GM18498 (cell line): ENCODE results near the gene SST.
"Not testable (repeated sequence)": the region's sequence is repeated elsewhere in the genome, so short reads cannot be mapped to it uniquely, and the experiment has no call there.

Experiments
- ATAC-seq: cut with Tn5 transposase; IDR thresholded peaks from one replicate; pipeline ENCODE4 v1.9.1; 2021; ENCODE audit warnings: mild to moderate bottlenecking, moderate library complexity; ENCODE audit not compliant: unreplicated experiment

Gene SST

GRCh38 chr3:187684880-187685279 lies 14.7 kb upstream of the SST start:
- ATAC-seq: no peak

DNA sequence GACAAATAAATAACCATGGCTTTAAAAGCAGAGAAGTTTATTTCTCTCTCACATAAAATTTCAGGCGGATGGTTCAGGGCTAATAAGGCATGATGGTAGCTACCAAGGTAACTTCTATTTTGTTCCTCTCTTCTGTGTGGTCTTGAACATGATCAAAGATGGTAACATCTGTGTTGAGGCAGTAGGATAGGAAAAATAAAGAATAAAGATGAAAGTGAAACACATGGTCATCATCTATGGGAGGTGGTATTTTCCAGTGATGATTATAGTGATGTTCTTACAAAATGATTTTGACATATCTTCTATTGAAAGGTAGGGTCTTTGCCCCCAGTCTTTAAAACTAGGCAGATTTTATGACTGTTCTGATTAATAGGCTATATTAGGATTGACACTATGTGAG lies 14.2 kb upstream of the SST start:
- ATAC-seq: no peak

DNA sequence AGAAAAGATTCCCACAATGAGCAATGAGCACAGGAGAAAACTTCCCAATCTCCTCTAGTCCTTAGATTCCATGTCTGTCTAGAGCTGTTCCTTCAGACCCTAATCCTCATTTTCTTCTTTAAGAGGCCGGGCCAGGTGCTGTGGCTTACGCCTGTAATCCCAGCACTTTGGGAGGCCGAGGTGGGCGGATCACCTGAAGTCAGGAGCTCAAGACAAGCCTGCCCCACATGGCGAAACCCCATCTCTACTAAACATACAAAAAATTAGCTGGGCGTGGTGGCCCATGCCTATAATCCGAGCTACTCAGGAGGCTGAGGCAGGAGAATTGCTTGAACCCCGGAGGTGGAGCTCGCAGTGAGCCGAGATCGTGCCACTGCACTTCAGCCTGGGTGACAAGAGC lies 11.6 kb upstream of the SST start:
- ATAC-seq: not testable (repeated sequence)

- ATAC-seq: peak; percentile 83
These were observed 9.6 kb upstream of the SST start for GRCh38 chr3:187679638-187680396.

- no peak for ATAC-seq
These were observed 8.6 kb upstream of the SST start for GRCh38 chr3:187678726-187679268.

DNA sequence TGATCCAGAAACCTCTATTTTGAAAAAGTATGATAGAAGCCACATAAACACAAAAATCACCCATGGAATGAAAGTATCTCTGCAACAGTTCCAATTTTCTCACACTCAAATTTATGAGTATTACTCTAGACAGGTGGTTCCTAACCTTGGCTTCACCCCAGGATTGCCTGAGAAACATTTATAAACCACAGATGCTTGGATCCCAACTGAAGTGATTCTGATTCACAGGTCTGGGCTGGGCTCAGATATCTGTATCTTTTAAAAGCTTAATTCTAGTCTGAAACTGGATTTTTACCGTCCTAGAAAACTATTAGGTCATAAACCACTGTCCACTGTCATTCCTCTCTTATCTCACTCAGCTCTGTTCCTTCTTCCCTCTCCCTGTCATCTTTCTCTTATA lies 7.4 kb upstream of the SST start:
- ATAC-seq: no peak

GRCh38 chr3:187673012-187673411 lies 2.8 kb upstream of the SST start:
- ATAC-seq: no peak

GRCh38 chr3:187667526-187667925 lies 2.7 kb downstream of the SST start:
- no peak for ATAC-seq

DNA sequence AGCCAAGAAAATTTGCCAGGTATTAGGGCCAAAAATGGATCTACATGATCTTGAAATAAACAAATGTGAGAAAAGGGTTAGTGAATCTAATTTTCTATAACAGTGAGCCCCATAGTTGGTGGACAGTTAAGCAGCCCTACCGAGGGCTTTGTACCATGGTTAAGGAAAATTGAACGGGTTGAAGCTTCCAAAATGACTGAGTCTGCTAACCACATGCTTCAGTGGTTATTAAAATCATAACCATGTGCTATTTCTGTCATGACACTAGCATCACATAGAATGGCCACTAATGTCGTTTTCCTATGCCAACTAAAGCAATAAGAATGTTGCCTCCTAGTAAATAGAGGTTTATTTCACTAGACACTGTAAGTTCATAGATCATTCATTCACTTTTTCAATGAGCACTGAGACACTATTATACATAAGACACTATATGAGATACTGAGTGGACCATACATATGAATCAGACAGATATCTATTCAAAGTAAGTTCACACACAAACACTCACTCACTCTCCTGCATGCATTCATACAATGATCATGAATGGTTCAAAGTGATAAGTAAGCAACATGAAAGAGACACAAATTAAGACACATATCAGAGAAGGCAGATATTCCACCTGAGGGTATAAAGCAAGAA lies 4.3 kb downstream of the SST start:
- ATAC-seq: no peak

DNA sequence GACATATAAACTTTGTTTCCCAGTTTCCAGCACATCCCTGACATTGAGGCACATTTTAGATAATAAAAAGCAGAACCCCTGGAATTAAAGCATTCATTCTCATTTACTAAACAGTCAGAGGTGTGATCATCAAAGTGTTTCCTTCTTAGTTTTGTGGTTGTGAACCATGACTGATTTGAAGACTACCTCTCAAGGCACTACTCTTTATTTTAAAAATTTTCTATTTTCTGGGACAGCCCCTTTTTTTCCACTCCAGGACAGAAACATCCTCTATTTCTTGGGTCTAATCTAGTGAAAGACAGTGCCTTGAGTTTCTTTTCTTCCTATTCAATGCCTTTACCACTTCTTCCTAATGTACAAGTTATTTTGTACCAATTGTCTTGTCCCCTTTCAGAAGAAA lies 5.2 kb downstream of the SST start:
- ATAC-seq: no peak

- ATAC-seq: no peak
These were observed 7.3 kb downstream of the SST start for GRCh38 chr3:187662848-187663409.

GRCh38 chr3:187661267-187661666 lies 8.9 kb downstream of the SST start:
- no peak for ATAC-seq

GRCh38 chr3:187651282-187651681 lies 18.9 kb downstream of the SST start:
- ATAC-seq: no peak

DNA sequence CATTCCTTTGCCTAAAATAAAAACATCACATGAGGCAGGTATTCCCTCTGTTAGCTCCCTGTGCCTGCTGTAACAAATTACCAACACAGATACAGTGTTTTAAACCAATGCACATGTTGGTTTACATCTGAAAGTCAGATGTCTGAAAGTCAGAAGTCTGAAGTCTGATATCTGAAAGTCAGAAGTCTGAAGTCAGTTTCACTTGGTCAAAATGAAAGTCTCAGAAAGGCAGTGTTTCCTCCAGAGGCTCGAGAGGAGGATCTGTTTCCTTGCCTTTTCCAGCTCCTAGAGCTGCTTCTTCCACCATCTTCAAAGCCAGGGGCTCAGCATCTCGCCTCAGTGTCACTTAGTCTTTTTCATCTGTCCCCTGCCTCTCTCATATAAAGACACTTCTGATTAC lies 22.0 kb downstream of the SST start:
- peak; percentile 96 for ATAC-seq

- ATAC-seq: no peak
These were observed 23.1 kb downstream of the SST start for GRCh38 chr3:187646906-187647660.

DNA sequence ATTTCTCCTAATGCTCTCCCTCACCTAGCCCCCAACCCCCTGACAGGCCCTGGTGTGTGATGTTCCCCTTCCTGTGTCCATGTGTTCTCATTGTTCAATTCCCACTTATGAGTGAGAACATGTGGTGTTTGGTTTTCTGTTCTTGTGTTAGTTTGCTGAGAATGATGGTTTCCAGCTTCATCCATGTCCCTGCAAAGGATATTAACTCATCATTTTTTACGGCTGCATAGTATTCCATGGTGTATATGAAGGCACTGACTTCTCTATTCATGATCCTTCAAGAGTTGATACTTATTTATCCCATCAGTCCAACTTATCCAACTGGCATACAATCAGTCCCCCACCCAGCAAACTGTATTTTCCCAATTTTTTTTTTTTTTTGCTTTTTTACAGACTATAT lies 24.8 kb downstream of the SST start:
- ATAC-seq: not testable (repeated sequence)

DNA sequence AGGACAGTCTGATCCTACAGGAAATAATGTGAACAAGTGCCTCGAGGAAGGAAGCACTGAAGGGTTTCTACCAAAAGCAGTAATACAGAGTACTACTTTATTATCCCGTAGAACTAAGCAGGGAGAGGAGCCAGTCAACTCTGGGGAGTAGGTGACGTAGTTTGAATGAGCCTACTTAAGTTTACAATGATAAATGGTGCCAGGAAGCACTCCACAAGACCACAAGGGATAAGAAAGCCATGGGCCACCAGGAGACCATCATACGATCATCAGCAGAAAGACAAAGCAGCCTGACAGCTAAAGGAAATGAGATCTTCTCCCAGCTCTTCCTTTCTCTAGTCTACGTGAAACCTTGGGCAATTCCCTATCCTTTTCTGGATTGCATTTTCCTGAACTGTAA lies 27.3 kb downstream of the SST start:
- no peak for ATAC-seq

DNA sequence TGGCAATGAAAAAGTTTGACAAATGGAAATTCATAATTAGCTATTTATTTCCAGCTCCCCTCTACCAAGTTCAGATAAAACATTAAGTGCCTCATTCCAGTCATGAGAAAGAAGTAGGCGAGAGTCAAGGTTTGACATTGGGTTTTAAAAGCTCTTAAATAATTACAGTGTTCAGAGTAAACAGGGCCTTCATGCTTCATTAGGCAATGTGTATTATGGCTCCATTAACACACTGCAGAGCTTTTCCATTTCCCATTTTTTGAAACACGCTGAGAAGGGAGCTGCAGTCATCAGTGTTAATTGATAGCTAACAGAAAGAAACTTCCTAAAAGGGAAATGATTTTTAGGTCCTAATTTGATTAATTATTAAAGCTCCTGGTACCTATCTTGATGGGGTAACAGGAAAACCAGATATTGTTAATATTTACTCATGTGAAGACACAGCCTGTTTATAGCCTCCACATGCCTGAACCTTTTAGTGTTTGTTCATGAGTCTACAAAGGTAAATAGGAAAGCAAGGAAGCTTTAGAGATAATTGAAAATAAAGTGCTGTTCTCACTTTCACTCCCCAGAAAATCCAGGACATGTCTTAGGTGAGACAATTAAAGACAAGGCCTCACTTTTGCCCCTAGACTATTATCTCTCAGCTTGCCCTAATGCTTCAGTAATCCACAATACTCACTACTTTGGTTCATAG lies 28.7 kb downstream of the SST start:
- no peak for ATAC-seq

DNA sequence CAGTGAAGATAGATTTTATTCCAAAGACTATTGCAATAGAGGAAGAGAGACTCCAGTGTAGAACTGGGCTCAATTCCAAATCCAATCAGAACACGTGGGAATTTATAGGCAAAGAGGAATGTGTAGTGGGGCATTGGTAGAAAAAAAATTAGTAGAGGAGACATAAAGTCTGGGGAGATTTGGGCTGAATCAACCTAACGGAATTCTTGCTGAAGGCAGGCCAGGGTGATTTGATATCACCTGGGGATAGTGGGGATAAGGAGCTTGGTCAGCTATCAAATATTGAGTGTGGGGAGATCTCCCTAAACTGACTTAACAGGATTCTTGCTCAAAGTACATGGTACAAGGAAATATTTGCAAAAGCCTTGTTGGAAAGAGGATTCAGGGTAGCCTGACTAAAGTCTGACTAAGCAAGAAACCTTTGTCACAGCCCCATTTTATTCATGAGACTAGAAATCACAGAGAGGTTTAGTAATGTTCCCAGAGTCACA lies 29.6 kb downstream of the SST start:
- no peak for ATAC-seq

DNA sequence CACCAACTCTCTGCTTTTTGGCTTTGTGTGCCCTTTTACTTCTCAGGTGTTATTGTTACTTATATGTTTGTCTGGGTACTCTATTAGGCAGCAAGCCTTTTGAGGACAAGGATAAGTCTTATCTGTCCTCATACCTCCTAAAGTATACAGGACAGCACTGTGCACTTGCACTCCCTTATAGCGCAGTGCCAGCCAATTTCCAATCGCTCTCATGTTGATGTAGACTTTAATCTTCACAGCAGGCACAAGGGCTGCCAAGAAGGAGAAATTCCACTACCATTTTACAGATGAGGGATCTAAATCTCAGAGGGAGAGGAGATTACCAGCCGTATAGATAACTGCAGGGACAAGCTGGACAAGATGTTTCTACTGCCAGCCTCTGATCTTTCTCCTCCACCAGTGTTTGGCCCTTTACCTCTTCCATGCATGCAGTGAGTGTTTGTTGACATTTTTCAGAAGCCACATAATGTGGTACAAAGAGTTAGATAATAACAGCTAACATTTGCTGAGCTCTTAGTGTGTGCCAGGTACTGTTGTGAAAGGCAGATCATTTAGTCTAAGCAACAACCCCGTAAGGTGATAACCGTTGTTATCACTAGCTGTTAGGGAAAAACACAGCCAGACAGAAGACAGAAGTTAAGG lies 30.1 kb downstream of the SST start:
- ATAC-seq: no peak
